ENCODE data around the gene BCL2L2.
"Not testable (repeated sequence)": the region's sequence is repeated elsewhere in the genome, so short reads cannot be mapped to it uniquely, and the experiment has no call there.

The BCL2L2 gene, protein sequence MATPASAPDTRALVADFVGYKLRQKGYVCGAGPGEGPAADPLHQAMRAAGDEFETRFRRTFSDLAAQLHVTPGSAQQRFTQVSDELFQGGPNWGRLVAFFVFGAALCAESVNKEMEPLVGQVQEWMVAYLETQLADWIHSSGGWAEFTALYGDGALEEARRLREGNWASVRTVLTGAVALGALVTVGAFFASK

DNA sequence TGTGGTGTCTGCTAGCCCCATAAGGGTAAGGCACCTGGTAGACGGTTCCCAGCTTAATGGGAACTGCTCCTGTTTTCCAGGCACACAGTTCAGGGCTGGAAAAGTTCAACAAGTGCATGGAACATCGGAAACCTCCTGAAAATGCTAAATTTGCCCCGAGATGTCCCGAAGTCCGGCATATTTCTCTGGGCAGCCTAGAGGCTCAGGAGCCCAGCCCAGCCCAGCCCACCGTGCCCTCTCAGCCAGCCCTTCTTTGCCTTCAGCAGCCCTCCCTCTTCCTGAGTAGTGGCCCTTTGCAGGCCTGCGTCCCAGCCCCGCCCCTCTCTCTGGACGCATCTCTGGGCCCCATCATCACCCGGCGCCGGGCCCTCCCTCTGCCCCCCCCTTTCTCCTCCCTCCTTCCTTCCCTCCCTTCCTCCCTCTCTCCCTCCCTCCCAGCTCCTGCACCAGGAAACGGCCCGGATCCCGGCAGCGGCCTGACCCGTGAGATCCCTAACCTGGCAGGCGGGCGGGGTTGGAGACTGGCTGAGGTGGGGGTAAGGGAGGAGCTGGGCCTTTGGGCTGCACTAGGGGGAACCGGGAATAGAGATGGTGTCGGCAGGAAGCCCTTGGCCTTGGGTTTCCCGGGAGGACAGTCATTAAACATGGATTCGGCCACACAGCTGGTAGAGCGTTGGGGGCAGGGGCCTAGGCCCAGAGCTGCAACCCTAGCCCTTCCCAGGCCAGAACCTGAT, at the start of gene BCL2L2:
BCL2L2 (plus strand) TSS at position 422 of the 734 bp plus-strand sequence. CDS start 935 bp downstream, outside the sequence.
- peak; percentile 62 for DNase-seq

DNA sequence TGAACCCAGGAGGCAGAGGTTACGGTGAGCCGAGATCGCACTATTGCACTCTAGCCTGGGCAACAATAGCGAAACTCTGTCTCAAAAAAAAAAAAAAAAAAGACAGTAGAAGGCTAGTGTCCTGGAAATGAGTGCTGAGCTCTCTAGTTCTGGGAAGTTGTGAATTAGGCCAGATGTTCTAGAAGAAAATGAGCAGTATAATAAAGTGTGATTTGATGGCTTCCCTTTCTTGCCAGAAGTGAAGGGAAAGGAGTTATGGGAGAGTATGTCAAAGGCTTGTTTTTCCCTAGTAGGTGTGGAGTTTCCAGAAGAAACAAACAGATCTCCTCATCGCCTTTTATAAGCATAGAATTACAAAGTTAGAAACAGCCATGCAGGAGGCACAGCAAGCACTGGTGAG, 48.4 kb upstream of the BCL2L2 start:
- no peak for DNase-seq

DNA sequence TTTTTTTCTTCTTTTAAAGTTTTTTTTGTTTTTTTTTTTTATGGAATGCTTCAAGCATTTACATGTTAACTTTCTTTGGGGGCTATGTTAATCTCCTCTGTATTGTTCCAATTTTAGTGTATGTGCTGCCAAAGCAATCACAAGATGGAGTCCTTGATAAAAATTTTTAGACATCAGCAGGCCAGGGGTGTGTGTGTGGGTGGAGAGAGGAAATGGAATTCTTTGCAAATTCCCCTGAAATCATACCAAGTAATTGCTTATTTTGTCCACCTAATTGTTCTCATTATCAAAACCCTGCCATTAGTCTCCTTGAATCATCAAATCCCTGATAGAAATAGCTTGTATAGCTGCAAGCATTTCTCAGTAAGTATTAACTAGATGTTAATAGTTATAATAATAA, 47.2 kb upstream of the BCL2L2 start:
- no peak for DNase-seq

DNA sequence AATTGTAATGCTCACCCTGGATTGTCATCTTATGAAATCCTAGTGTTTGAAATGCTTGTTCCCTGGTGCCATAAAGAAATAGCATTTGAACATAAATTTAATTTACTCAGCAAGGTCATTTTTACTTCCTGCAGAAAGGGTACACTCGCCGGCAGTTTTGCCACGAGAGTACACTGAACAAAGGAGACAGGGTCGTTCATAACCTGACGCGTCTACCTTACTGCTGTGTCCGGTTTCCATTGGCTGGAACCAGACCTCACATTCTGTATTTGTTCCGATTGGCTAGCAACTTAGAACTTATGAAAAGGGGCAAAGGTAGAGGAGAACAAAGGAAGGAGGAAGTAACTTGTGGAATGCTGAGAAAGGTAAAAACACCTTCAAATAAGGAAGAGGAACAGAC, 45.8 kb upstream of the BCL2L2 start:
- not testable (repeated sequence) for DNase-seq

DNA sequence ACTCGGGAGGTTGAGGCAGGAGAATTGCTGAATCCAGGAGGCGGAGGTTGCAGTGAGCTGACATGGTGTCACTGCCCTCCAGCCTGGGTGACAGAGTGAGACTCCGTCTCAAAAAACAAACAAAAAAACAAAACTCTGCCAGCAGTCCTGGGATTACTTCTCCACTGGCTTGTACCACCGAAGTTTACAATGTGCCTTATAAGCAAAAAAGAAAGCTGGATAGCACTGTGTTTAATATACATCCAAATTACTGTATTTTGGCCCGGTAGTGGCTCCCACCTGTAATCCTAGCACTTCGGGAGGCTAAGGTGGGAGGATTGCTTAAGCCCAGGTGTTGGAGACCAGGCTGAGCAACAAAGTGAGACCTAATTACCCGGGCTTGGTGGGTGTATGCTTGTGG, 37.4 kb upstream of the BCL2L2 start:
- no peak for DNase-seq

DNA sequence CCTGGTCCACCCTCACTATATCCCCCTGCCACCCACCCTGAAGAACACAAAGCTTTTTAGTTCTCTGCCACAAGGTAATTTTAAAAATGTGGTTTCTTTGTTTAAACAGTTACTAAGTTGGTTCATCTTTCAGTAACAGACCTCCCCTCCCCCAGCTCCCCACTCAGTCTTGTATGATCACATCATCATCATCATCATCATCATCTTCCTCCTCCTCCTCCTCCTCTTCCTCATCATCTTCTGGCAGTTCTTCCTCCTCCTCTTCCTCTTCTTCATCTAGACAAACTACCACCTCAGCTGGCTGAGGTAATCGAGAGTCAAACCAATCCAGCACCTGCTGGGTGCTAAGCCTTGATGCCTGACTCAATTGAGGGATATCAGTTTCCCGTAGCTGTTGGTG, 31.2 kb upstream of the BCL2L2 start:
- DNase-seq: no peak

DNA sequence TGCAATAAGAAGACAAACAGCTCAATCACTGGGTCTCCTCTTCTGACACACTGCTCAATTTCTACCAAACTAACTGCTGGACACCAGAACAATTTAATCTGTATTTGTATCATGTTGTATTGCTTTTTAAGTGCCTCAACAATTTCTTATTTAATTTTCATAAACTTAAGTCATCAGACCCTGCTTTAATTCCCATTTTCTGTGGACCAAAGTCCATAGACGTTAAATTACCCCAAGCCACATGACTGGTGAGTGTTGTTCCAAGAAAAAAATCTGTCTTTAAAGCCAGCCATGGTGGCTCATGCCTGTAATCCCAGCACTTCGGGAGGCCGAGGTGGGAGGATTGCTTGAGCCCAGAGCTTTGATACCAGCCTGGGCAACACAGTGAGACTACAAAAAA, 29.4 kb upstream of the BCL2L2 start:
- no peak for DNase-seq

DNA sequence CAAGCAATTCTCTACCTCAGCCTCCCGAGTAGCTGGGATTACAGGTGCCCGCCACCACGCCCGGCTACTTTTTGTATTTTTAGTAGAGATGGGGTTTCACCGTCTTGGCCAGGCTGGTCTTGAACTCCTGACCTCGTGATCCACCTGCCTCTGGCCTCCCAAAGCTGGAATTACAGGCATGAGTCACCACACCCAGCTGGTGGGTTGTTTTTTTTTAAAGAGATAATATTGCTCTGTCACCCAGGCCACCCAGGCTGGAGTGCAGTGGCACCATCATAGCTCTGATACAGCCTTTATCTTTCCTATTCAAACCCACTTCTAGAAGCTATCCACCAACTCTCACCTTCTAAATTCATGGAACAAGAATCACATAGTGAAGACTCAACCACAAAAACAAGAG, 28.7 kb upstream of the BCL2L2 start:
- DNase-seq: not testable (repeated sequence)

DNA sequence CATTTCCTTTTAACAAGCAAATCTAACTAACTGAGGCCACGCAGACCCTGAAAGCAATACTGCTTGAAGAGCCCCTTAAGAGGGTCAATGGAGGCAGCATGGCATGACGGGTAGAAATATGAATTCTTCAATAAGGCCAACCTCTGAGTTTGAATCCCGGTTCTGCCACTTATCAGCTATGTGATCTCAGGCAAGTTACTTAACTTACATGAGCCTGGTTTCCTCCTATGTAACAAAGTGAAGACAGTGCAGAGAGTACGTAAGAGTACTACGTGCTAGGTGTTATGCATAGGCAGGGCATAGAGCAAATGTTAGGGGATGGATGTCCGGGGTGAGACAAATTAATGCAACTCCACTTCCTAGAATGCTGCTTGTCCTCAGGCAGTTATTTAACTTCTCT, 25.4 kb upstream of the BCL2L2 start:
- no peak for DNase-seq

DNA sequence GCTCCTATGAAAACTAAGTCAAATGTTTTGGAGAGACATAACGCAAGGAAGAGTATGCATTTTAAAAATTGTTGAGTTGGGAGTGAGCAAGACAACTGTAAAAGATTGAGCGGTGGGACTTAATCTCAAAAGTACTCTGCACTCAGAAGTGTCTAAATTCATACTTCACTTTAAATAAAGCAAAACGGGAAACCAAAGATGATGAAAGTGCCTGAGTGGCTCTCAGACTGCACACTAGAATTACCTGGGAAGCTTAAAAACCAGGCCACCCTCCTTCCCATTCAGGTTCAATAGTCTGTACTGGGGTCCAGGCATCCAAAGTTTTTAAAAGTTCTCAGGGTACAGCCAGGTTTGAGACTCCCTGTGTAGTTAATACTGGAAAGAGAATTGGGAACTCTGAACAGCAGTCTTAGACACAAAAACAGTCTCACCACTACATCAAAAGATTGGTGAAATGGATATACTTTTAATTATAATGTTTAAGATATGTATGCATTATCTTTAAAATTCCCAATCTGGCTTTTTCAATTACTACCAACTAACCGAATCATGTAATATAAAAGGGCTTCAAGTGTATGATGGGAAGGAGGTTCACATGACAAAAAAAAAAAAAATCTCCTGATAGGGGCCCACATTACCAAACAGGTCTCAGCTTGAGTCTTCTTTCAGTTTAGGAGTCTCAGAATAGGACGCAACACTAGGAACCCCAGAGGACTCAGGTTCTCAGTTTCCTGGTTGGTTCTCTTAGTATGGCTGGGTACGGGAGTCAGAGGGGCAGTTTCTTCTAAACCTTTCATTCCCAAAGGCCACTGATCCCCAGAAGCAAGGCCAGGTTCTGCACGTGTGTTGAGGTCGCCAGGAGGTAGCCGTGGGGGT, 21.7 kb upstream of the BCL2L2 start:
- DNase-seq: no peak

DNA sequence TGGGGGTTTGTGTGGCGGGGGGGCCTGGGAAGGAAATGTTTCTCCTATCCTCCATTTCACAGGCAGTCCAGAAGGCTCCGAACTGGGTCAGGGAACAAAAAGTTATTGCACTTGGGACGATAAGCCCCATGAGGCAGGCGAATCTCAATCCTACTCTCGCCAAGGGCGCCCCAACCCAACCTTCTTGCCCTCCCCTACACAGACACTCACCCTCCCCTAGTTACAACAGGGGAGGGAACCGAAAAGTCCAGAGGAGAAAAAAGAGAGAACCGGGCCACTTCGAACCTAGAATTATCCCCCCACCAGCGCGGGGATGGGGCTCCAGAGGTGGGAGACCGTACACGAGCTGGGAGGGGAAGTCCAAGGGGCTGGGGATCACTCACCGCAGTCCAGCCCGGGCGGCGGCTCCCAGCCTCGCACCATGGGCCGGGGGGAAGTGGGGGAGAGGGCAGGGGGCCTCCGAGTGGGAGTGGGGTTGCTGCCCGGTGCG, 21.1 kb upstream of the BCL2L2 start:
- DNase-seq: no peak

DNA sequence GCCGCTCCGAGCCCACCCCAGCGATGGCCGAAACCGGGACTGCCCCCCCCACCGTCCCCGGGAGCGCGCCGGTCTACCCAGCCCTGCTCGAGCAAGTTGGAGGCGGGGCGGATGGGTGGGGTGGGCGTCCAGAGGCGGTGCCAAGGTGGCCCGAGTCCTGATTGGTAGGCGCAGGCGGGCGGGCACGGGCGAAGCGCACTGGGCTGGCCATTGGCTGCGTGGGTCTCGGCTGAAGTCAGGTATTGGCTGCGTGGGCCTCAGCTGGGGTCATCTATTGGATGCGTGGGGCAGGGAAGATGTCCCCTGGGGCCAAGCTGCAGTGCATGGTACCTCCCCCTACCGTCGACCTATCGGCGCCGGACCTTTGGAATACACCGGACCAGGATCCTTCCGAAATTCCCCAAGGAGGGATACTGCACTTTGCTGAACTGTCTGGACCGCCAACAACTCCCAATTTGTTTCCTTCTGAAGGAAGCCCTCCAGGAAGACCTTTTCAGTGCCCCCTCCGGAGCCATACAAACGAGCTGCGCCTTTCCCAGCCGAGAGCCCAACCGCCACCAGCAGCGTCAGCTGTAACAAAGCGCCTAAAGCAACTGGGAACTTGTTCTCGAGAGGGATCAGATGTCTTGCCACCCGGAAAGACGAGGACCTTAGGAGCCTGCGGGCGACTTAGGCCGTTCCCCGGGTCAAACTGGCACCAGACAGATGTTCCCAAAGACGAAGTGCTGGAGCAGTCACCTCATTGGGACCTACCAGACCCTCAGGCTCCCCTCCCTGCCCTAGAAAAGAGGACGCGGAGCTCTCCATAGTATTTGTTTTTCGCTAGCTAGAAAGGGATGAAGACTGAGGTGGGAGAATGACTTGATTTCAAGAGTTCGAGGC, 20.4 kb upstream of the BCL2L2 start, which contains the start of gene HOMEZ:
HOMEZ (minus strand) TSS at position 113 of the 882 bp plus-strand sequence. CDS start 180 bp downstream, outside the sequence.
- peak; percentile 98 for DNase-seq

DNA sequence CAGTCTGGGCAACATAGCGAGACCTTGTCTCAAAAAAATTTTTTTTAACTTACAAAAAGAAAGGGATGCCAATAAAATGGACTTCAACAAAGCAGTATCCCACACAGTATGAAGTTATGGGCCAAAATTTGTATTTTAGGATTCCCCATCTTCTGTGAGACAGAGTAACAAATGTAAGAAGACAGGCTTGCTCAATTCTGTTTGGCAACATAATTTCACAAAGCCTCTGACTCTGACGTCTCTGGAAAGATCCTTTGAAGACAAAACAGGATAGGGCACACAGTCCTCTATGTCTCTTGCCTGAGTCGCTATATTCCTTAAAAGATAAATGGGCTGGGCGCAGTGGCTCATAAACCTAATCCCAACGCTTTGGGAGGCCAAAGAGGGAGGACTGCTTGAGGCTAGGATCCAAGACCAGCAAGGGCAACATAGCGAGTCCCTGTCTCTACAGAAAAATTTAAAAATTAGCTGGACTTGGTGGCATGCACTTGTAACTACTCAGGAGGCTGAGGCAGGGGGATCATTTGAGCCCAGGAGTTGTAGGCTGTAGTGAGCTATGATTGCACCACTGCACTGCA, 19.6 kb upstream of the BCL2L2 start:
- no peak for DNase-seq

DNA sequence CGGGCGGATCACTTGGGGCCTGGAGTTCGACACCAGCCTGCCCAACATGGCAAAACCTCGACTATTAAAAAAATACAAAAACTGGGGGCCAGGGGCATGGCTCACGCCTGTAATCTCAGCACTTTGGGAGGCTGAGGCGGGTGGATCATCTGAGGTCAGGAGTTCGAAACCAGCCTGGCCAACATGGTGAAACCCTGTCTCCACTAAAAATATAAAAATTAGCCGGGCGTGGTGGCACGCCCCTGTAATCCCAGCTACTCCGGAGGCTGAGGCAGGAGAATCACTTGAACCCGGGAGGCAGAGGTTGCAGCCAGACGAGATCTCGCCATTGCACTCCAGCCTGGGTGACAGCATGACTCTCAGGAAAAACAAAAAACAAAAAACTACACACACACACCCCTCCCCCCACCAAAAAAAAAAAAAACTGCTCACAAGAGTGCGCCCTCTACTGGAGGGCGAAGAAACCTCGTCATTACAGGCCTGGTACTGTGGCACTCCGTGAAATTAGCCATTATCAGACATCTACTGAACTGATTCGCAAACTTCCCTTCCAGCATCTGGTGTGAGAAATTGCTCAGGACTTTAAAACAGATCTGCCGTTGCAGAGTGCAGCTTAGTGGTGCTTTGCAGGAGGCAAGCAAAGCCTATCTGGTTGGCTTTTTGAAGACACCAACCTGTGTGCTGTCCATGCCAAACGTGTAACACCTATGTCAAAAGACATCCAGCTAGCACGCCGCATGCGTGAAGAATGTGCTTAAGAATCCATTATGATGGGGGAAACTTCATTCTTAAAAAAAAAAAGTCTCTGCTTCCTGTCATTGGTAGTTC, 11.7 kb upstream of the BCL2L2 start:
- DNase-seq: no peak

DNA sequence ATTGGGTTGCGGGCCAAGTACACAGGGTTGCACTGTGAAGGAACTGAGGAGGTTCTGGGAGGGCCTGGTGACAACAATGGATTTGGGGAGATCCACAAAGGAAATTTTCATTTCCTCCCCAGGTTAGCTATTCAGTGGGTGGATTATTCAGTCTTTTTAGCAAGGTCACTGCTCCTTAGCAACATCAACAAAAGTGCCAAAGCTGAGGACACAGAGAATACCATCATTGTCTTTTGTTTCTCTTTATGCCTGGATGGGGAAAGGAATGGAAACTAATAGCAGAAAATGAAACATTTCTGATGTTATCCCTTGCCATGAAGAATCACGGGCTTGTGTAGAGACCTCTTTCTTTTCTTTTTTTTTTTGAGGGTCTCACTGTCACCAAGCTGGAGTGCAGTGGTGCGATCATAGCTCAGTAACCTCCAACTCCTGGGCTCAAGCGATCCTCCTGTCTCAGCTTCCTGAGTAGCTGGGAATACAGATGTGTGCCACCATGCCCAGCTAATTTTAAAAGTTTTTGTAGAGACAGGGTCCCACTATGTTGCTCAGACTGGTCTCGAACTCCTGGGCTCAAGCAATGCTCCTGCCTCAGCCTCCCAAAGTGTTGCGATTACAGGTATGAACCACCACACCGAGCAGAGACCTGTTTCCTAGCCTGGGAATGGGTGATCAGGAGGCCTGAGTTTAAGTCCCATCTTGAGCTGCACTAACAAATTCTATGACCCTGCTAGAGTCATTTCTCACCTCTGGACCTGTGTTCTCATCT, 10.4 kb upstream of the BCL2L2 start:
- no peak for DNase-seq

DNA sequence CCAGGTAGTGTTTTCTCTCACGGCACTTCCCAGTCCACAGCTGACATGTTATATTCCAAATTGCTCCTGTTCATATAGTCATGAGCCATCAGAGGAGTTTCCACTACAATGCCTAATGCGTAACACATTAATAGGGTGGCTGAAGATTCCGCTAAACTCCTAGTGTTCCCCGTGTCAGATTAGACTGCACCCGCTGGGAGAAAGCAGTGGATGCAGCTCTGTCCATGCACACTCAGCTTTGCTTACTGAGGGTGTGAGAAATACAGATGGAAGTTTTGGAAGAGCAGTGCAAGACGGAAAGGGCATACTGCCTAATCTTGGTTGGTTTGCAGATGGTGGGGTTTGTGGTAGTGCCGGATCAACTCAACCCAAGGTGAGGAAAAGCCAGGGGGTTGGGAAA, 9.5 kb upstream of the BCL2L2 start:
- DNase-seq: no peak

DNA sequence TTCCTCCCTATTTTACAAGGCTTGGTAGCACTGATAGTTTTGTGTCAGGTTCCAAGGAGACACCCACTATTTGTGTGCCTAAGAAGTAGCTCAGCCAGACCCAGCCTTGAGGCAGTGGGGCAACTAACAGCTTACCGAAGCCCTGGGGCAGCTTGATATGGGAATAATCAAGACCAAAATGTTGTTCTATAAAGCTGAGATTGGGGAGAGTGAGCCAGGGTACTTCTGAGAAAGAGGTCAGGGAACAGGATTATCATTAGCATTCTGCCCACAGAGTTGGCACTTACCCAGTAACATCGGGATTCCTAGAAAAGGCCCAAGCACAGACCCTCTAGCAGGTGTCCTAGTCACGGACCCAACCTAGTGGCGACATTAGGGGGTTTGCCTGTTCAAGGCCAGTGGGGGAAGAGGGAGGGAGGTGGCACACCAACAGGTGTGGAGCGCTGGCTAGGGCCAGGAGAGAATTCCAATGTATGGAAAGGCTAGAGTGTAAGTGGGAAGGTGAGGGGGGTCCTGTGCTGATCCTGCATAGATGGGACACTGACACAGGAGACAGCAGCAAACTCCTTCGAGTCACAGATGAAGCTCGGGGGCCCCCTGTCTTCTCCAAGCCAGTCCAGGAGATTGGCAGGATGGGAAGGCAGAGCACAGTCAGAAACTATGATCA, 8.9 kb upstream of the BCL2L2 start:
- no peak for DNase-seq

DNA sequence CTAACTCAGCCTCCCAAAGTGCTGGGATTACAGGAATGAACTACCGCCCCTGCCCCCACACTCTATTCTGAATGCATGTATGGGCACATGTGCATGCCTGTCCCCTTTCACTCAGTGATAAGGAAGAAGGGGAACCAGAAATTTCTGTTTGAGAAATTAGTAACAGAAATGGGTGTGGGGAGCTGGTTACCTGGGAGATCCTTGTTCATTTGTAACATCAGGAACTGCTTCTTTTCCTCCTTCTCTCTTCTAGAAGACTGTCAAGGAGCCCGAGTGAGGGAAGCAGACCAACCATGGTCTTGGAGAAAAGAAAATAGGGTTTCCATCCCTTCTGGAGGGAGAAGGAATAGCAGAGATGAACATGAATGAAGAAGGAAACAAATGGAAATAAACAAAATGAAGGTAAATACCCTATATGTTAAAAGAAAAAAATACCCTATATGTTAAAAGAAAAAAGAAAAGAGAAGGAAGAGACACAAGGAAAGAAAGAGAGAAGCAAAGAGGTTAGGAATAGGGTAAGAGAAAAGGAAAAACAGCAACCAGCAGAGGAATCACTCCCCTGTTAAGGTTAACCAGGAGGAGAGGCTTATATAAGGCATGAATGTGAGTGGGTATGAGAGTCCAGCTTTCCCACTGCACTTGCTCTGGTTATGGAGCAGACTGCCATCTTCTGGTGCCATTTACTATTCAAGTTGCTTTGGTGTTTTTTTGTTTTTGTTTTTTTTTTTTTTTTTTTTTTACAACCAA, 7.2 kb upstream of the BCL2L2 start:
- peak; percentile 12 for DNase-seq

Data from NCI-H446 treated with DMSO at 0.1 percent for 48 hours (cell line).